HG03571 (cell line): ENCODE data around the gene FHAD1.
"Not testable (repeated sequence)": the region's sequence is repeated elsewhere in the genome, so short reads cannot be mapped to it uniquely, and the experiment has no call there.

Experiments
- ATAC-seq: cut with Tn5 transposase; IDR thresholded peaks from one replicate; pipeline ENCODE4 v1.9.1; 2021; ENCODE audit not compliant: unreplicated experiment

Gene FHAD1

GRCh38 chr1:15362096-15362736 lies 115.2 kb downstream of the FHAD1 start:
- ATAC-seq, result no peak

- ATAC-seq, result no peak
Observed at GRCh38 chr1:15362737-15363128, 115.7 kb downstream of the FHAD1 start.

DNA sequence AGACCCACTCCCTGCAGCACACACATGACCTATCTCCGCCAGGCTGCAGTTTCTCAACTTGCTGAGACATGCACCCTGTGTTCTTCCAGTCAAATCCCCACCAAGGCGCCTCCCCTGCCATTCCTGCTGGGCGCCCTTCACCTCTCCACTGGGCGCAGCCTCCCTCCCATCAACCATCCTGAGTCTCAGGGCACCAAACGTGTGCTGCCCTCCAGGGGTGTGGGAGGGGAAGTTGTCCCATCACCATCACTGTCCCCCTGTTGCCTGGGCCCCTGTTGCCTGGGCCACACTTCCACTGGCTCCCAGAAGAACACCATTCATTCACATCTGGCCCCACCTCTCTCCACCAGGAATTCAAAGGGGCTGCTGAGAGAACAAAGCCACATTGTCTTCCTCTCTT lies 117.7 kb downstream of the FHAD1 start:
- no peak for ATAC-seq

GRCh38 chr1:15368888-15369287 lies 121.9 kb downstream of the FHAD1 start:
- ATAC-seq, result no peak

DNA sequence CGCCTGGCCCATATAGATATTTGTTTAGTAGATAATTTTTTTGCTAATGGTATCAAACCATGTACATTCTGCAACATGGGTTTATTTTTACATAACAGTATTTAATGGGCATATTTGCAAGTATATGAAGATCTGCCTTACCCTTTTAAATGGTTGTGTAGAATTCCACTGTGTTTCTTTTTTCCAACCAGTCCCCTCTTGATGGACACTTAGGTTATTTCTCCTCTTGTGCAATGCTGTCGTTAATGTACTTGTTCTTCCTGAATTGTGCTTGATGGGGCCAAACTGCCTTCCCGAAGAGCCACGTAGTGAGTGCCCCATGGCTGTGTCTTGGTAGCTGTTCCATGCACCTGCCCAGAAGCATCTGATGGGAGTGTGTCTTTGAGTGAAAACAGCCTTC lies 123.2 kb downstream of the FHAD1 start:
- ATAC-seq, result no peak

DNA sequence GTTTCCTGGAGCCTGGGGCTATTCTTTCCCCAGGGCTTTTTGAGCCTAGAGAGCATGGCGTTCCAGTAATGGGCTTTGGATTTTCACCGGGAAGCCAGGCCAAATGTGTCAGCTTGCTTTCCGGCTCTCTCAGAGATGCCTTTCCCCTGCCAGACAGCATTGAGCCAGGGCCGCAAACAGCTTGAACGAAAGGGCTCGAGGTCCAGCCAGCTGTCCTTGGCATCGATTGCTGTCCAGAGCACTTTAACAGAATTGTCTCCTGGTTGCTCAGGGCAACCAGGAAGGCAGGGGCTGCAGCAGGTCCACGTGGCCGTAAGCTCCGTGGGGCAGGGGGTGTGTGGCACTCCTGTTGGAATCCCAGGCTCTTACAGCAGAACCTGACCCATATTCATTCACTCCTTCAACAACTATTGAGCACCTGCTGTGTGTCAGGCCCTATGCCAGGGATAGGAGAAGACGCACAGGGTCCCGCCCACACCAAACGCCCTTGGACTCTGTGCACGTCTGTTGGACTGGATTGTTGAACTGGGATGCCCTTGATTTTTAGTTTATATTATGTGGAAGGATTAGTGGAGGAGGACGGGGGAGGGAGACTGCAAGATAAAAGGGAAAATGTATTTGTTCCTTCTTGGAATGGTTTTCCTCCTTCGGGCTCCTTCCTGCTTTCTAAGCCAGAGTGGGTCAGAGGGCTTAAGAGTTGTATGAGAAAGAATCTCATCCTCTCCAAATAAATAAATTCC lies 123.9 kb downstream of the FHAD1 start:
- ATAC-seq, result no peak

GRCh38 chr1:15371610-15372545 lies 124.9 kb downstream of the FHAD1 start:
- ATAC-seq, result no peak

DNA sequence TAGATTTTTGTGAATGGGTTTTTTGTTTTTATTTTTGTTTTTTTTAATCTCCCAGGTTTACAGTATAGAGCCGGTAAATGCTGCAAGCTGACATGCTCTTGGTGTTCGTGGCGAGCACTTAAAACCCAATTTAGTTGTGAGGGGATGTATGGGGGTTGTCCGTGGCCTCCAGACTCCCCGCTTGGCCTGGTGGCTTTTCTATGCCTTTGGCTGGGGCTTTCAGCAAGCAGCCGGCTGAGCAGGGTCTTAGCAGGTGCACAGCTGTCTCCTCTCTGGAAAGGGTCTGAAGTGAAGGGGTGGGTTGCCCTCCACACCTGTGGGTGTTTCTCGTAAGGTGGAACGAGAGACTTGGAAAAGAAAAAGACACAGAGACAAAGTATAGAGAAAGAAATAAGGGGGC lies 131.7 kb downstream of the FHAD1 start:
- no peak for ATAC-seq

- not testable (repeated sequence) for ATAC-seq
Observed at GRCh38 chr1:15379151-15379550, 132.1 kb downstream of the FHAD1 start.

- ATAC-seq, result no peak
Observed at GRCh38 chr1:15380601-15381508, 133.8 kb downstream of the FHAD1 start.

DNA sequence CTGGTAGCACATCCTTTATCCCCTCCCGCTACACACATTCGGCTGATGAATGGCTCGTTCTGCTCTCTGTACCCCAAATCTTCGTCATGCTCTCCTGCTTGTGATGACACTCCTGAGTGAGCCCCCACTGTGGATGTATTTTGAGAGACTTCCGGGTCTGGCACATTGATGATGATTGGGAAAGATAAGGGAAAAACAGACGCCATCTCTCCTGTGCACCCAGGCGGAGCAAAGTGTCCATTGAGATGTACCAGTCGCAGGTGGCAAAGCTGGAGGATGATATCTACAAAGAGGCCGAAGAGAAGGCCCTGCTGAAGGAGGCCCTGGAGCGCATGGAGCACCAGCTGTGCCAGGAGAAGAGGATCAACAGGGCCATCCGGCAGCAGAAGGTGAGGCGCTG lies 134.8 kb downstream of the FHAD1 start:
- ATAC-seq, result no peak

GRCh38 chr1:15382601-15383518 lies 135.8 kb downstream of the FHAD1 start:
- no peak for ATAC-seq

- no peak for ATAC-seq
Observed at GRCh38 chr1:15383810-15384209, 136.8 kb downstream of the FHAD1 start.

- ATAC-seq, result no peak
Observed at GRCh38 chr1:15384301-15384901, 137.4 kb downstream of the FHAD1 start.

GRCh38 chr1:15385420-15385819 lies 138.4 kb downstream of the FHAD1 start:
- ATAC-seq, result no peak

GRCh38 chr1:15386164-15386749 lies 139.2 kb downstream of the FHAD1 start:
- no peak for ATAC-seq

DNA sequence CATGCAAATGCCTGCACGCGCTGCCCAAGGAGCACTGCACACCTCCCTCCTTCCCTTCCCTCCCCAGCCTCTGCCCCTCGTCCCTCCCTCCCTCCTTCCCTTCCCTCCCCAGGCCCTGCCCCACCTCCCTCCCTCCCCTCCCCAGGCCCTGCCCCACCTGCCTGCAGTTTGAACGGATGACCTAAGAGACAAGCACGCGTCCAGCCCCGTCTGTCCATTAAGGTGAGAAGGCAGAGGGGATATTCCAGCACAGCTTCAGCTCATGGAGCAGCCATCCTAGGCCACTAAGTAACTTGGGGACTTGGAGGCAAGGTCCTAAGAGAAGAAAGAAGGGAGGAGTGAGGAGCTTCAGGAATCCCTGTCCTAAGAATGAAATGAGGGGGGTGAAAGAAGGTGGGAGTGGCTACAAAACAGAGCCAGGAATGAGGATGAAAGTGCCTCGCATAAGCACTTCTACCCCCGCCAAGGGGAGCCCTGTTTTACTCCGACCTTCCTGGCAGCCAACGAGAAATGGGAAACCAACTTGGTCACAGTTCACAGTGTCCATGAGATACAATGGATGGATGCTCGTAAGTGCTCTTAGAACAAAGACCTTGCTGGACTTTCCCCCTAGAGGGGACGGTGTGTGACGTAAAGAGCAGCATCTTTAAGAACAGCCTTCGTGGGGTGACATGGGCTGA lies 141.3 kb downstream of the FHAD1 start:
- no peak for ATAC-seq

DNA sequence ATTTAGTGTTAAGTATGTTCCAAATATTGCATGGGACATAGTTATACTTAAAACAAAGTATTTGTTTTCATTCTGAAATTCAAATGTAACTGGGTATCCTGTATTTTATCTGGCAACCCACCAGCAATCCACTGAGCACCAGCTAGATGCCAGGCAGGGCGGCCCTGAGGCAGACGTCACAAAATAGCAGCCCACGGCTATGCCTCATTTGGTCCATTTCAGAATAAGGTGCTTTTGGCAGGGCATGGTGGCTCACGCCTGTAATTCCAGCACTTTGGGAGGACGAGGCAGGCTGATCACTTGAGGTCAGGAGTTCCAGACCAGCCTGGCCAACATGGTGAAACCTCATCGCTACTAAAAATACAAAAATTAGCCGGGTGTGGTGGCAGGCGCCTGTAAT lies 142.8 kb downstream of the FHAD1 start:
- not testable (repeated sequence) for ATAC-seq
